ENCODE measurements around the gene TOM1. TPM values are rescaled to one million over a fixed set of nuclear protein-coding genes. Genes with fewer than 3 reads are reported as not detected.

The TOM1 gene
- total and polyA plus RNA-seq, 2 of the 13 experiments (the other 11 are each of a cell fraction or from before 2014, with no cell fraction given), result 30.8 to 87.3 TPM

DNA sequence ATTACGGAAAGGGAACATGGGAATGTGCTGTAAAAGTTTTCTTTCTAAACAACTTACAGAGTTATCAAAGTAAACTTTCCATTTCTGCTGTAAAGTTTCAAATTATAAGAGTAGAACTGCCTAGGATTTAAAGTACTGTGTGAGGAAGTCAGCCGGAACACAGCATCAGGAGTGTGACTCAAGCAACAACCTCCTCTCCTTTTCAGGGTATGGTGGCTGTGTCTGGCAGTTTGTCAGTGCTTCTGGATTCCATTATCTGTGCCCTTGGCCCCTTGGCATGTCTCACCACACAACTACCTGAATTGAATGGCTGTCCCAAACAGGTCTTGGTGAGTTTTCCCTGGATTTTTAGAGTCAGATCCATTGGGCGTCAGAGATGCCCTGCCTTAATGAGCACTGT lies 6.9 kb upstream of the TOM1 start (continued):
- TF ChIP-seq HNF1A (IDR thresholded peaks at IDR 0.05; ENCODE audit: low read depth), result no peak
- TF ChIP-seq HNF1A (CRISPR knock-in tag; IDR thresholded peaks at IDR 0.05; ENCODE audit: borderline replicate concordance), result no peak
- no peak for TF ChIP-seq ZMYM2 (CRISPR knock-in tag; IDR thresholded peaks at IDR 0.05)
- no peak for TF ChIP-seq ZNF792 (CRISPR knock-in tag; IDR thresholded peaks at IDR 0.05)
- TF ChIP-seq GATAD1 (CRISPR knock-in tag; IDR thresholded peaks at IDR 0.05), result no peak
- TF ChIP-seq ZFY (CRISPR knock-in tag; IDR thresholded peaks at IDR 0.05), result no peak
- no peak for TF ChIP-seq SRSF4 (IDR thresholded peaks at IDR 0.05; ENCODE audit: low read depth, low read length, poor library complexity, severe bottlenecking)
- no peak for TF ChIP-seq HMGXB3 (CRISPR knock-in tag; IDR thresholded peaks at IDR 0.05; ENCODE audit: borderline replicate concordance)
- no peak for TF ChIP-seq ZSCAN12 (CRISPR knock-in tag; IDR thresholded peaks at IDR 0.05)
- no peak for TF ChIP-seq MAFG (CRISPR knock-in tag; IDR thresholded peaks at IDR 0.05)
- no peak for TF ChIP-seq BCLAF1 (IDR thresholded peaks at IDR 0.05)
- no peak for TF ChIP-seq ZXDC (CRISPR knock-in tag; IDR thresholded peaks at IDR 0.05)
- TF ChIP-seq IKZF1 (IDR thresholded peaks at IDR 0.05), result no peak
- TF ChIP-seq ZEB1 (IDR thresholded peaks at IDR 0.05; ENCODE audit: insufficient replicate concordance, low read depth), result no peak
- TF ChIP-seq ZUFSP (CRISPR knock-in tag; IDR thresholded peaks at IDR 0.05; ENCODE audit: borderline replicate concordance), result no peak
